HepG2 (cell line): ENCODE results near the gene GOT2. TPM values are rescaled to one million over a fixed set of nuclear protein-coding genes. Genes with fewer than 3 reads are reported as not detected.
A peak's percentile ranks its signal among the peaks of the same experiment; 100 is the strongest.

Experiments used
- HMGXB4 ChIP-seq, 2 experiments: sonication (generic) in 1 of 2; formaldehyde crosslinking in 1 of 2; IDR thresholded peaks; 2 replicates each; pipeline versions ENCODE4 v1.4.0 to v1.6.1; 2018 to 2020; ENCODE audit warnings: missing genetic modification reagents in 2 of 2, borderline replicate concordance in 1 of 2, low read depth in 1 of 2, mild to moderate bottlenecking in 1 of 2, missing biosample characterization in 1 of 2
- HNRNPUL1 ChIP-seq: fragments of 200-400 bp; formaldehyde crosslinking; IDR thresholded peaks from 2 replicates; pipeline ENCODE4 v1.6.1; 2017; ENCODE audit warnings: low read depth, mild to moderate bottlenecking, low read length, moderate library complexity
- HOXA5 ChIP-seq: sonication (generic); formaldehyde crosslinking; IDR thresholded peaks from 2 replicates; pipeline ENCODE4 v1.4.0; 2020; ENCODE audit warnings: missing genetic modification reagents
- MAFF ChIP-seq: IDR thresholded peaks from 2 replicates; pipeline ENCODE4 v1.6.1; 2011; ENCODE audit warnings: low read depth, low read length, improper control_type of control experiment
- MTA3 ChIP-seq: sonication (generic); formaldehyde crosslinking; IDR thresholded peaks from 2 replicates; pipeline ENCODE4 v1.4.0; 2020; ENCODE audit warnings: missing genetic modification reagents
- PATZ1 ChIP-seq: sonication (generic); formaldehyde crosslinking; IDR thresholded peaks from 2 replicates; pipeline ENCODE4 v1.4.0; 2020; ENCODE audit warnings: missing genetic modification reagents
- SAFB2 ChIP-seq: sonication (generic); formaldehyde crosslinking; IDR thresholded peaks from 2 replicates; pipeline ENCODE4 v1.5.1; 2020; ENCODE audit warnings: missing genetic modification reagents, low read depth, mild to moderate bottlenecking, borderline replicate concordance
- SMARCE1 ChIP-seq: fragments of 450-650 bp; IDR thresholded peaks from 2 replicates; pipeline ENCODE4 v1.6.1; 2017; ENCODE audit warnings: borderline replicate concordance
- SP1 ChIP-seq, 2 experiments: fragments of 450-650 bp in 1 of 2; sonication (generic) in 1 of 2; formaldehyde crosslinking in 1 of 2; IDR thresholded peaks; 2 replicates each; pipeline versions ENCODE4 v1.4.0 to v1.6.1; 2016 to 2020; ENCODE audit warnings: missing genetic modification reagents in 1 of 2
- SSRP1 ChIP-seq: IDR thresholded peaks from 2 replicates; pipeline ENCODE4 v1.6.1; 2016; ENCODE audit warnings: control low read depth
- TBL1XR1 ChIP-seq: fragments of 150-350 bp; IDR thresholded peaks from 2 replicates; pipeline ENCODE4 v1.6.1; 2014; ENCODE audit warnings: borderline replicate concordance, low read length; ENCODE audit not compliant: partially characterized antibody
- ZNF224 ChIP-seq: sonication (generic); formaldehyde crosslinking; IDR thresholded peaks from 2 replicates; pipeline ENCODE4 v1.5.0; 2020; ENCODE audit warnings: mild to moderate bottlenecking, missing genetic modification reagents
- ZNF318 ChIP-seq: sonication (generic); formaldehyde crosslinking; IDR thresholded peaks from 2 replicates; pipeline ENCODE4 v1.4.0; 2020; ENCODE audit warnings: mild to moderate bottlenecking, missing genetic modification reagents
- ZNF501 ChIP-seq: sonication (generic); formaldehyde crosslinking; IDR thresholded peaks from 2 replicates; pipeline ENCODE4 v1.5.1; 2020; ENCODE audit warnings: mild to moderate bottlenecking, moderate library complexity, missing genetic modification reagents
- ZNF549 ChIP-seq: sonication (generic); formaldehyde crosslinking; IDR thresholded peaks from 2 replicates; pipeline ENCODE4 v1.5.0; 2020; ENCODE audit warnings: missing genetic modification reagents
- ZNF598 ChIP-seq: sonication (generic); formaldehyde crosslinking; IDR thresholded peaks from 2 replicates; pipeline ENCODE4 v1.5.1; 2020; ENCODE audit warnings: mild to moderate bottlenecking, missing genetic modification reagents, borderline replicate concordance
- ZNF747 ChIP-seq: sonication (generic); formaldehyde crosslinking; IDR thresholded peaks from 2 replicates; pipeline ENCODE4 v1.8.1; 2023; ENCODE audit warnings: missing genetic modification reagents, mild to moderate bottlenecking, borderline replicate concordance
- polyA plus RNA-seq, 8 experiments: library from polyadenylated mRNA; depleted of rRNA in 3 of 8; stranded (reverse) in 7 of 8; unstranded in 1 of 8; fragments of >200 nt; fragmentation: Illumina TruSeq in 4 of 8; extraction: Trizol in 4 of 8; gene quantifications; 2 replicates each; pipeline versions ENCODE4 v1.2.1 to v1.2.3, GENCODE V29; 2011 to 2016; ENCODE audit warnings: low read depth in 4 of 8, missing spikeins in 1 of 8, mixed read lengths in 1 of 8; ENCODE audit not compliant: insufficient read depth in 1 of 8
- total RNA-seq, 5 experiments: library from RNA; depleted of rRNA; stranded (reverse); fragments of >200 nt; fragmentation: Illumina TruSeq; extraction: Trizol; gene quantifications; 2 replicates each; pipeline ENCODE4 v1.2.3, GENCODE V29; 2016; ENCODE audit warnings: low read depth in 1 of 5

GOT2 gene
- total and polyA plus RNA-seq, 2 of the 13 experiments (the other 11 are each of a cell fraction or from before 2014, with no cell fraction given) = 32.6 to 121 TPM

- peak; percentile 59; the same call in 1 of the 2 replicates for TF ChIP-seq ZNF501 (CRISPR knock-in tag)
- no peak for TF ChIP-seq HOXA5 (CRISPR knock-in tag)
- no peak for TF ChIP-seq SAFB2 (CRISPR knock-in tag)
- 0 out of 2 replicates have a peak, but pooled peaks have one; percentile 24 for TF ChIP-seq PATZ1 (CRISPR knock-in tag)
- no peak for TF ChIP-seq SMARCE1
- no peak for TF ChIP-seq MTA3 (CRISPR knock-in tag)
- no peak for TF ChIP-seq HNRNPUL1
- no peak for TF ChIP-seq SP1 (IDR thresholded peaks at IDR 0.05)
- TF ChIP-seq SP1 (CRISPR knock-in tag; IDR thresholded peaks at IDR 0.05) = no peak
- no peak for TF ChIP-seq ZNF318 (CRISPR knock-in tag)
- TF ChIP-seq HMGXB4 (CRISPR knock-in tag; IDR thresholded peaks at IDR 0.05; ENCODE audit: borderline replicate concordance in 1 of 2, low read depth in 1 of 2) = peak in 1 of 2 experiments; percentile 80; a peak in 2 of 4 replicates
- TF ChIP-seq MAFF = no peak
- TF ChIP-seq SSRP1 (CRISPR knock-in tag) = no peak
- TF ChIP-seq ZNF224 (CRISPR knock-in tag) = 0 out of 2 replicates have a peak, but pooled peaks have one; percentile 40
- no peak for TF ChIP-seq ZNF747 (CRISPR knock-in tag)
- TF ChIP-seq ZNF549 (CRISPR knock-in tag) = no peak
- TF ChIP-seq ZNF598 (CRISPR knock-in tag) = no peak
- no peak for TF ChIP-seq TBL1XR1
Measured at GRCh38 chr16:58661199-58661830, 72.8 kb downstream of the GOT2 start (continued).
